CMK (cell line): ENCODE results near the gene PPP1R9B.

Experiments used
- DNase-seq: peaks from one replicate; pipeline ENCODE4 v3.0.0-alpha.2; 2010; ENCODE audit warnings: low read depth

PPP1R9B gene

GRCh38 chr17:50155115-50155819 lies 4.8 kb upstream of the PPP1R9B start:
- DNase-seq: no peak

DNA sequence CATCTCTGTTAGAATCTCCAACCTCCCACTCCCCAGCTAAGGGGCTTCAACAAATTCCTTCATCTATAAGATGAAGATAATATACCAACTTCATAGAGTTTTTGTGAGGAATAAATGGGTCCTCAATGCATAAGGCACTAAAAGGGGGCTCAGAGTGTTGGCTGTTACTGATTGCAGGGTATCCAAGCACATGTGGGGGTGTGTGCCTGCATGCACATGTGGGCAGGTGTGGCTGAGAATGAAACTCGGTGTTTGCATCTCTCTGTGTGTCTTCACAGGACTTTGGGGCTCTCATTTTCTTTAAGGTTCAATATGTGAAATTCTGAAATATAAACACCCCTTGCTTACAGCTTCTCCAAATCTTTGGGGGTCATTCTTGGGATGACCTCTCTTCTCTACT lies 4.1 kb upstream of the PPP1R9B start:
- DNase-seq: no peak

- DNase-seq: no peak
These were observed 3.4 kb upstream of the PPP1R9B start for GRCh38 chr17:50153650-50154575.

DNA sequence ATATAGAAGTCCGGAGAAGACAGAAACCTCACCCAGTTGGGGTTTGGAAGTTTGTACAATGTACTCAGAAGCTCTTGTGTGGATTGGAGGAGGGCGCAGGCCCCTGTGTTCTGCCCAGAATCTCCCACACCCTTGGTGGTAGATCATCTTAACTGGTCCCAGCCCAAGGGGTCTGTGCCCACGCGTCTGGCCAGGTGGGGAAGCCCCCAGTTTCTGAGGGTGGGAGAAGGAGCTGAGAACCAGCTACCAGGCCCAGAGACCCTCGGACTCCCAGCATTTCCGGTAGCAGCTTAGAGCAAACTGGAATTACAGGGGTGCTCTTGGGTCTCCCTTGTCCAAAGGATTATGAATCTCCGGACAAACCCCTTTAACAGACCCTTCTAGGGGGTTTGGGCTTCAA lies 2.3 kb upstream of the PPP1R9B start:
- no peak for DNase-seq

GRCh38 chr17:50151937-50152547 lies 1.6 kb upstream of the PPP1R9B start:
- DNase-seq: peak; percentile 80

DNA sequence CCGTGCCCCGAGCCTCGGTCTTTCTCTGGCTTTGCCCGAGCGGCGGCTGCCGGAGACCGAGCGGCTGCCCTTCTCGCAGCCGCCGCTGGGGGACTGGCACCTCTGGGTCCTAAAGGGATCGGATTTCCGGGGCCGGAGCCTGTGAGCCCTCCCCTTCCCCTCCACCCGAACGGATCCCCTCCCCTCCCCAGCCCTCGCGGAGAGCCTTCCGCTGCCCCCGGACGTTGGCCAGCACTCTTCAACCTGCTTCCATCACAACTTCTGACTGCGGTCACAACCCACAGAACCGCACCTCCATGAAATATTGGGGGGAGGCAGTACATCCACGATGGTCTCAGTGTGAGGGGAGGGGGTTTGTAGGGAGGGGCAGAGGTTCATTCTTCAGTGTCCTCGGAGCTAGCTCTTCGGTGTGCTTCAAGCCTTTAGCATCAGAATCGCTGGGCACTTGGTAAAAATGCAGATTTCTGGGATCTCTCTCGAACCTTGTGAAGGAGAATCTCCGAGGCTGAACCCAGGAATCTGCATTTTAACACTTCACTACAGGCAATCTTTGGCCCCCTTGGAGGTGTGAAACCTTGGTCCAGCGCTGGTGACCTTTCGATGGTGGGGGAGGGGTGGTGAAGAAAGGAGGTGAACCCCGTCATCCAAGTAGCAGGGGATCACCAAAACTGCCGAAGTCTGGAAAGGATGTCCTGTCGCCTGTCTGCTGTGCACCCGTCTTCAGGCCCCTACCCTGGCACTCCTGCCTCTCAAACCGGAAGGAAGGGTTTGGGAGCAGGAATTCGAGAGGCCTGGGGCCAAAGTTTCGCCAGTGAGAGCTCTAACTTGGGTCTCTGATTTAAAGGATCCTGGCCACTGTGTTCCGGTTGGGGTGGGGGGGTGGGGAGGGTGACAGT lies 812 bp upstream of the PPP1R9B start:
- DNase-seq: peak; percentile 96

- DNase-seq: no peak
These were observed 792 bp downstream of the PPP1R9B start for GRCh38 chr17:50149417-50150353.

DNA sequence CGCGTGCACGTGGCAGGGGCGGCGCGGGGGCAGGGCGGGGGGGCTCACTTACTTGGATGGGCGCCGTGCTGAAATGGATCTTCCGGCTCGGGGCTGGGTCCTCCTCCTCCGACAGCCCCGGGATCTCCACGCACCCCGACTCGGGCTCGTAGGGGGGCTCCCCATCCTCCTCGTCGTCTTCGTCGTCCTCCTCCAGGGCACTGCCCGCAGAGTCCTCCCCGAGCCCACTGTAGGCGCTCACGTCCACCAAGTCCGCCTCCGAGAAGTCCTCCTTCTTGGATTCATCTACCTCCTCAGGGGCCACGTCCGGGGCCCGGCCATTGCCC lies 1.4 kb downstream of the PPP1R9B start:
- DNase-seq: no peak

- no peak for DNase-seq
These were observed 2.0 kb downstream of the PPP1R9B start for GRCh38 chr17:50148226-50149090.

GRCh38 chr17:50147841-50148225 lies 2.6 kb downstream of the PPP1R9B start:
- no peak for DNase-seq

DNA sequence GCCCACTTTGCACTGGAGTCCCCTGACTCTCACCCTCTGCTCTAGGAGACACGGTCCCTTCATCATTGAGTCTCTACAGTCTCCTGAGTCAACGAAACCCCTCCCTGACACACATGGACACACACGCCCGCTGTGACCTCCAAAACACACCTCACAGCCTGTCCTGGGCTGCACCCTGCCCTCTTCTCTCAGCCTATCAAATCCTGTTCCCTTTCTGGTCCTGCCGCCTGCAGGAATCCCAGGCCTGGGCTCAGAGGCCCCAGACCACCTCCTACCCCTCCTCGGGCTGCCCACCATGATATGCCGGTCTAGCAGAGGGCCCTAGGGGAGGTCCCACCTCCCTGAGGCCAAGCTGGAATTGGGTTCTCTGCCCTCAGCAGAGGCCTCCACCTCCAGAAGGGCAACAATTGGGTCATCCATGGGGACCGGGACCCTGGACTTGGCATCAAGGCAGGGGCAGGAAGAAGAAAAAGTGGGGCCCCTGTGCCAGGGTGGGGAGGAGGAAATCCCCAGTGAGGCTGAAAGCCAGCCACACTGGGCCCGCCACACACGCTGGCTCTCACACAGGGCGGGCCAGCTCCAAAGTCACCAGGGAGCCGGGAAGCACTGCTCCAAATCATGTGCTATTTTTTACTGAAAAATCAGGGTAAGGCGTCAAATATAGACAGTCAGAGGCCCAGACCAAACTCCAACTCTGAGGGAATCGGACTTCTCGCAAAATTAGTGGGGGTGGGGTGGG lies 3.4 kb downstream of the PPP1R9B start:
- no peak for DNase-seq

GRCh38 chr17:50146230-50146926 lies 4.1 kb downstream of the PPP1R9B start:
- DNase-seq: no peak

DNA sequence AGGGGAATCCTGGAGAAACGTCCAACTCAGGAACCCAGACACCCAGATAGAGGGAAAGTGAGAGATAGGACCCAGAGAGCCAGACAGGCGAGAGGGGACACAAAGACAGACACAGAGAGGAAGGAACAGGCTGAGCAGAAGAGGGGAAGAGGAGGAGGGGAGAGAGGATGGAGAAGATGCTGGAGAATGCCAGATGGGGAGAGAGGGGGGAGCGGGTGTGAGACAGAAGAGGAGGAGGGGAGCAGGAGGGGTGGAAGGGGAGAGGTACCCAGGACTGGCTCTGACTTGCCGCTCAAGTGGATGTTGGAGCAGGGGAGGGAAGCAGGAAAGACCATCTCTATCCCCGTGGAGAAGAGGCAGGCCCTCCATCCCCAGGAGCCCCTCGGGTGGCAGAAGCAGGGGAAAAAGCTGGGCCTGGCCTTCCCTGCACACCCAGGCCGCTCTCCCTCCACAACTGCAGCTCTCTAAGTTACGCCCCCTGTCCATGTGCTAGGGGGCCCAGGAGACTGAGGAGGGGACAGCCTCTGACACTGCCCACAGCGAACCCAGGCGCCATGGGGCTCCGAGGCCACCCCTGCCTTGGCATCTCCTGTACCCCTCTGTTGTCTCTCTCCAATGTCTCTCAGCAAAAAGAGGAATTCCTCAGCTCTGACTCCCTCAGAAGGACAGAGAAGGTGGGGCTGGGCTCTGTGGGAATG lies 4.8 kb downstream of the PPP1R9B start:
- no peak for DNase-seq

GRCh38 chr17:50144845-50145531 lies 5.5 kb downstream of the PPP1R9B start:
- DNase-seq: no peak

DNA sequence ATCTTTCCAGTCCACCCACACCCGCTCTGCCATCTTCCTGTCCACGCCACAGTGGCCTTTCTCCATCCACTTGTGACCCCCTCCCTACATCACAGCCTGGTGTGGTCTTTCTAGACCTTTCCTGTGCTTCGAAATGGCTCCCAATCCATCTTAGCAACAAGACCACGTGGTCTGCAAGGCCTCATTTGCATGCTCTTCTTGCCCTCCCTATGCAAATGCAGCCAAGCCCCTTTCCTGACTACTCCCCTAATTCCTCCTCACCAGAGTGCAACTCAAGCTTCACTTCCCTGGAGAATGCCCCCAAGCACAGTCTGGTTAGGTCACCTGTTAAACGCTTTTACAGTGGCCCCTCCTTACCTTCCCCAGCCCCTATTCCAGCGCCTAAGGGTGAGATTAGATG lies 6.1 kb downstream of the PPP1R9B start:
- no peak for DNase-seq

GRCh38 chr17:50143461-50144176 lies 6.9 kb downstream of the PPP1R9B start:
- DNase-seq: no peak

DNA sequence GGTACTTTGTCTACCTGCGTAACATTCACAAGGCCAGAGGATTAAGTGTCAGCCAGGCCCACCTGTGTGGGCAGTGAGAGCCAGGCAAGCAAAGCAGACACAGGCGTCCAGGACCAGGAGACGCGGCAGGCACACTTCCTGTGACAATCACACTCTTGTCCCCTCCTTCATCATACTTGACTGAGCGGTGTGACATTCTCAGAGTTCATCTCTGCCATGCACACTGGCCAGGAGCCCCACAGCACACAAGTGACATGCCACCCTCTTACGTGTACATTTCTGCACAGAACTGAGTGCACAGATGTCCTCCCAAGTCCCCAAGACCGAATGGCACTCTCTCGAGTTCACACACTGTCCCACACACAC lies 8.7 kb downstream of the PPP1R9B start:
- DNase-seq: no peak
